Liver (tissue), 9 donors: Measurements from ENCODE around the gene RNASE7. TPM values are rescaled to one million over a fixed set of nuclear protein-coding genes. Genes with fewer than 3 reads are reported as not detected.

Experiments used
- DNase-seq: peaks from one replicate; pipeline ENCODE4 v3.0.0-alpha.2; 2017; ENCODE audit warnings: low spot score
- H3K27ac ChIP-seq, 2 donors: one replicate each; pipeline ENCODE4 v1.7.0; 2013; ENCODE audit warnings: inconsistent platforms in 2 of 2, low read length in 2 of 2, control low read depth in 1 of 2, low read depth in 1 of 2, mild to moderate bottlenecking in 1 of 2
- H3K27me3 ChIP-seq, 4 donors: one replicate each; pipeline versions ENCODE4 v1.6.1 to v1.7.0; 2013; ENCODE audit warnings: low read length in 3 of 4, inconsistent platforms in 1 of 4, mild to moderate bottlenecking in 1 of 4, moderate library complexity in 1 of 4; ENCODE audit not compliant: control insufficient read depth in 4 of 4, insufficient read depth in 4 of 4
- H3K36me3 ChIP-seq, 4 donors: one replicate each; pipeline versions ENCODE4 v1.6.1 to v1.7.0; 2013; ENCODE audit warnings: low read length in 3 of 4, mild to moderate bottlenecking in 3 of 4, low read depth in 1 of 4, moderate library complexity in 1 of 4; ENCODE audit not compliant: control insufficient read depth in 4 of 4, insufficient read depth in 3 of 4
- H3K4me1 ChIP-seq, 4 donors: one replicate each; pipeline versions ENCODE4 v1.6.1 to v1.7.0; 2013; ENCODE audit warnings: low read length in 3 of 4, mild to moderate bottlenecking in 3 of 4, moderate library complexity in 1 of 4; ENCODE audit not compliant: control insufficient read depth in 4 of 4, insufficient read depth in 4 of 4
- H3K4me3 ChIP-seq, 3 donors: one replicate each; pipeline versions ENCODE4 v1.6.1 to v1.7.0; 2013; ENCODE audit warnings: low read length in 3 of 3, control low read depth in 1 of 3, low read depth in 1 of 3, mild to moderate bottlenecking in 1 of 3
- H3K9ac ChIP-seq, 2 donors: one replicate each; pipeline ENCODE4 v1.7.0; 2013; ENCODE audit warnings: low read length in 2 of 2, mild to moderate bottlenecking in 2 of 2, moderate library complexity in 2 of 2, control low read depth in 1 of 2, low read depth in 1 of 2
- H3K9me3 ChIP-seq, 4 donors: one replicate each; pipeline versions ENCODE4 v1.6.1 to v1.7.0; 2013; ENCODE audit warnings: low read length in 3 of 4; ENCODE audit not compliant: control insufficient read depth in 4 of 4
- CTCF ChIP-seq: fragments of 150-350 bp; IDR thresholded peaks from 2 replicates; pipeline ENCODE4 v1.5.1; 2017; ENCODE audit warnings: improper control_type of control experiment, low read depth, low read length; ENCODE audit not compliant: missing input control
- EGR1 ChIP-seq, 2 donors: IDR thresholded peaks; 2 replicates each; pipeline ENCODE4 v1.6.1; 2016 to 2018; ENCODE audit warnings: antibody characterized with exemption in 2 of 2, low read depth in 2 of 2
- FOXA1 ChIP-seq: IDR thresholded peaks from 2 replicates; pipeline ENCODE4 v1.6.1; 2016; ENCODE audit warnings: antibody characterized with exemption
- FOXA2 ChIP-seq: IDR thresholded peaks from 2 replicates; pipeline ENCODE4 v1.6.1; 2016; ENCODE audit warnings: antibody characterized with exemption
- GABPA ChIP-seq, 2 donors: IDR thresholded peaks in 1 of 2; conservative IDR thresholded peaks in 1 of 2; 2 replicates each; pipeline ENCODE4 v1.6.1; 2016; ENCODE audit warnings: antibody characterized with exemption in 2 of 2, mild to moderate bottlenecking in 1 of 2, moderate library complexity in 1 of 2
- HNF4A ChIP-seq, 2 donors: conservative IDR thresholded peaks; 2 replicates each; pipeline ENCODE4 v1.6.1; 2016; ENCODE audit warnings: antibody characterized with exemption in 2 of 2, mild to moderate bottlenecking in 2 of 2
- HNF4G ChIP-seq: IDR thresholded peaks from 2 replicates; pipeline ENCODE4 v1.6.1; 2016; ENCODE audit warnings: antibody characterized with exemption
- JUND ChIP-seq, 2 donors: IDR thresholded peaks; 2 replicates each; pipeline ENCODE4 v1.6.1; 2016; ENCODE audit warnings: antibody characterized with exemption in 2 of 2
- MAX ChIP-seq: IDR thresholded peaks from 2 replicates; pipeline ENCODE4 v1.6.1; 2016; ENCODE audit warnings: antibody characterized with exemption
- NR2F2 ChIP-seq: IDR thresholded peaks from 2 replicates; pipeline ENCODE4 v1.6.1; 2016; ENCODE audit warnings: antibody characterized with exemption
- RAD21 ChIP-seq, 2 donors: IDR thresholded peaks; 2 replicates each; pipeline ENCODE4 v1.6.1; 2016; ENCODE audit warnings: antibody characterized with exemption in 2 of 2, mild to moderate bottlenecking in 2 of 2
- REST ChIP-seq: IDR thresholded peaks from 2 replicates; pipeline ENCODE4 v1.6.1; 2016; ENCODE audit warnings: antibody characterized with exemption, mild to moderate bottlenecking
- RXRA ChIP-seq, 2 donors: IDR thresholded peaks; 2 replicates each; pipeline ENCODE4 v1.6.1; 2017 to 2018; ENCODE audit warnings: antibody characterized with exemption in 2 of 2, mild to moderate bottlenecking in 1 of 2
- SP1 ChIP-seq: IDR thresholded peaks from 2 replicates; pipeline ENCODE4 v1.6.1; 2018; ENCODE audit warnings: antibody characterized with exemption, mild to moderate bottlenecking
- TAF1 ChIP-seq: conservative IDR thresholded peaks from 2 replicates; pipeline ENCODE4 v1.6.1; 2016; ENCODE audit warnings: antibody characterized with exemption, mild to moderate bottlenecking
- YY1 ChIP-seq: IDR thresholded peaks from 2 replicates; pipeline ENCODE4 v1.6.1; 2016; ENCODE audit warnings: antibody characterized with exemption, mild to moderate bottlenecking
- WGBS: extraction: QIAGEN DNeasy Blood & Tissue Kit; methylation state at CpG from one replicate; pipeline ENCODE4 v1.1.7; 2013; 5-methylcytosine and 5-hydroxymethylcytosine counted together
- polyA plus RNA-seq, 2 donors: library from polyadenylated mRNA; stranded (reverse) in 1 of 2; unstranded in 1 of 2; fragments of 200-250 nt in 1 of 2; fragments of >200 nt in 1 of 2; fragmentation: Nextera tagmentation in 1 of 2; extraction: Ambion mirVana in 1 of 2; gene quantifications; one replicate each; pipeline versions ENCODE4 v1.2.1 to v1.2.3, GENCODE V29; 2013 to 2015
- total RNA-seq, 2 donors: library from RNA; depleted of rRNA; stranded (reverse); fragments of >200 nt; gene quantifications; one replicate each; pipeline ENCODE4 v1.2.3, GENCODE V29; 2014
- TF ChIP-seq, protein P1 (sequence below): IDR thresholded peaks from 2 replicates; pipeline ENCODE4 v1.6.1; 2016; ENCODE audit warnings: antibody characterized with exemption
- TF ChIP-seq, protein P2 (sequence below): IDR thresholded peaks from 2 replicates; pipeline ENCODE4 v1.6.1; 2016; ENCODE audit warnings: antibody characterized with exemption
- donor health status: healthy.
- donor health status: healthy.
- donor health status: healthy.
- donor health status: healthy.
- donor health status: healthy.

RNASE7 gene
- total and polyA plus RNA-seq, 4 donors, result 0.11 to 0.33 (median 0.12) TPM; not detected in 1

- Histone ChIP-seq H3K9ac (no peak overlapping the region), H3K4me1 (peaks cover 6 to 15% (median 8%) of the 10 kb centered on the region in 4 donors), H3K36me3 (peaks cover 15 to 31% (median 20%) of the 10 kb centered on the region in 4 donors), H3K9me3 (no peaks in the 10 kb centered on the region), H3K4me3 (no peak overlapping the region), H3K27ac (no peak overlapping the region), H3K27me3 (no peaks in the 10 kb centered on the region)
- DNase-seq, result no peak
- 89% methylated on average over 5 of the region's 5 CpGs for WGBS
- TF ChIP-seq, protein P1, sequence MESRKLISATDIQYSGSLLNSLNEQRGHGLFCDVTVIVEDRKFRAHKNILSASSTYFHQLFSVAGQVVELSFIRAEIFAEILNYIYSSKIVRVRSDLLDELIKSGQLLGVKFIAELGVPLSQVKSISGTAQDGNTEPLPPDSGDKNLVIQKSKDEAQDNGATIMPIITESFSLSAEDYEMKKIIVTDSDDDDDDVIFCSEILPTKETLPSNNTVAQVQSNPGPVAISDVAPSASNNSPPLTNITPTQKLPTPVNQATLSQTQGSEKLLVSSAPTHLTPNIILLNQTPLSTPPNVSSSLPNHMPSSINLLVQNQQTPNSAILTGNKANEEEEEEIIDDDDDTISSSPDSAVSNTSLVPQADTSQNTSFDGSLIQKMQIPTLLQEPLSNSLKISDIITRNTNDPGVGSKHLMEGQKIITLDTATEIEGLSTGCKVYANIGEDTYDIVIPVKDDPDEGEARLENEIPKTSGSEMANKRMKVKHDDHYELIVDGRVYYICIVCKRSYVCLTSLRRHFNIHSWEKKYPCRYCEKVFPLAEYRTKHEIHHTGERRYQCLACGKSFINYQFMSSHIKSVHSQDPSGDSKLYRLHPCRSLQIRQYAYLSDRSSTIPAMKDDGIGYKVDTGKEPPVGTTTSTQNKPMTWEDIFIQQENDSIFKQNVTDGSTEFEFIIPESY, result no peak
- no peak for TF ChIP-seq FOXA2
- TF ChIP-seq EGR1 (IDR thresholded peaks at IDR 0.05; ENCODE audit: low read depth in 2 of 2), result no peak
Measured at GRCh38 chr14:21089877-21090193, 47.7 kb downstream of the RNASE7 start.

DNA sequence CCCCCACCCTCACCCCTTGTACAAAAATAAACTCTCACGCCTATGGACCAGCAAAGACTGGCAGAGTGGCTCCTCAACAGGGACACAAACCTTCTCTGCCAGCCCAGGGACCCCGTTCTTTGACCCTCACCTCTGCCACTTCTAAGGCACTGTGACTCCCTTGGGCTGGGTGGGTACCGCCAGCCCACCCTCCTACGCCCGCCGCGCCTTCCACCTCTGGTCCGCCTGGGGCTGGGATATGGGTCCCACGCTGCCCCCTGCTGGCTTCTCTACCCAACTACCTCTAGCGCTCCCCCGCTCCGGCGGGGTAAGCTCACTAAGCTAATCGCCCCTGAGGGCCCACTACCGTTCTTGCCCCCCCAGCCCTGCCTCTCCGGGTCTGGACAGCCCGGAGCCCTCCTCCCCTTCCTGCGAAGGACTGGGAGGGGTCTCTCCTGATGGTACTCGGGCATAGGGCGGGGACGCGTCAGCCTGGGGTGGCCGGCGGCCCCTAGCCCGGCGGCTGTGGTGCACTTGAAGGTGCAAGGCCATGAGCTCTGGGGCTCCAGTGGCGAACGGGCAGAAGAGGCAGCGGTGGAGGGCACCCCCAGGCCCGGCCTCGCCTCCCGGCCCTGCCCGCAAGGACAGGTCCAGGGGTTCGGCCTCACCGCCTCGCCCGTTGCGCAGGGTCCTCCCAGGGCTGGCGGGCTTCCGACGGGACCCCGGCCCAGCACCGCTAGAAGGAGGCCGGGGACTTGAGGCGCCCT, 48.2 kb downstream of the RNASE7 start:
- H3K9me3 ChIP-seq, result no peaks in the 10 kb centered on the region

More for the DNA sequence above, 48.2 kb downstream of the RNASE7 start:
- TF ChIP-seq EGR1 (IDR thresholded peaks at IDR 0.05; ENCODE audit: low read depth in 2 of 2) (no peak), HNF4A (conservative IDR thresholded peaks at IDR 0.05) (no peak), JUND (IDR thresholded peaks at IDR 0.05) (no peak), GABPA (IDR thresholded peaks at IDR 0.05 in 1 of 2, conservative IDR thresholded peaks at IDR 0.05 in 1 of 2) (no peak), HNF4G (no peak), RAD21 (IDR thresholded peaks at IDR 0.05) (peak; percentile 13 to 39), YY1 (no peak), REST (no peak), RXRA (IDR thresholded peaks at IDR 0.05) (no peak), CTCF (peak; percentile 35), FOXA1 (no peak), MAX (no peak), TAF1 (no peak), SP1 (no peak), NR2F2 (no peak), FOXA2 (no peak)
- TF ChIP-seq, protein P1, result no peak
- TF ChIP-seq, protein P2, sequence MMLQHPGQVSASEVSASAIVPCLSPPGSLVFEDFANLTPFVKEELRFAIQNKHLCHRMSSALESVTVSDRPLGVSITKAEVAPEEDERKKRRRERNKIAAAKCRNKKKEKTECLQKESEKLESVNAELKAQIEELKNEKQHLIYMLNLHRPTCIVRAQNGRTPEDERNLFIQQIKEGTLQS, result no peak
- H3K9ac ChIP-seq, result no peak overlapping the region
- 94% methylated on average over 45 of the region's 45 CpGs for WGBS
- no peaks in the 10 kb centered on the region for H3K27me3 ChIP-seq
- no peak overlapping the region for H3K4me3 ChIP-seq
- no peak for DNase-seq
- H3K4me1 ChIP-seq, result peaks cover 2 to 10% (median 3%) of the 10 kb centered on the region in 4 donors
- no peak overlapping the region for H3K27ac ChIP-seq
- peaks cover 15 to 26% (median 19%) of the 10 kb centered on the region in 4 donors for H3K36me3 ChIP-seq
